GM20431 (cell line): Measurements from ENCODE around the gene PPP1CC.

ENCODE experiments used
- in situ Hi-C: fragments of 300-500 bp; cut with MseI, MboI; formaldehyde crosslinking; loops from one replicate; pipeline ENCODE4 v1.15.0; 2020; ENCODE audit warnings: low sequenced_read_pairs; ENCODE audit not compliant: unreplicated experiment

The PPP1CC gene

DNA sequence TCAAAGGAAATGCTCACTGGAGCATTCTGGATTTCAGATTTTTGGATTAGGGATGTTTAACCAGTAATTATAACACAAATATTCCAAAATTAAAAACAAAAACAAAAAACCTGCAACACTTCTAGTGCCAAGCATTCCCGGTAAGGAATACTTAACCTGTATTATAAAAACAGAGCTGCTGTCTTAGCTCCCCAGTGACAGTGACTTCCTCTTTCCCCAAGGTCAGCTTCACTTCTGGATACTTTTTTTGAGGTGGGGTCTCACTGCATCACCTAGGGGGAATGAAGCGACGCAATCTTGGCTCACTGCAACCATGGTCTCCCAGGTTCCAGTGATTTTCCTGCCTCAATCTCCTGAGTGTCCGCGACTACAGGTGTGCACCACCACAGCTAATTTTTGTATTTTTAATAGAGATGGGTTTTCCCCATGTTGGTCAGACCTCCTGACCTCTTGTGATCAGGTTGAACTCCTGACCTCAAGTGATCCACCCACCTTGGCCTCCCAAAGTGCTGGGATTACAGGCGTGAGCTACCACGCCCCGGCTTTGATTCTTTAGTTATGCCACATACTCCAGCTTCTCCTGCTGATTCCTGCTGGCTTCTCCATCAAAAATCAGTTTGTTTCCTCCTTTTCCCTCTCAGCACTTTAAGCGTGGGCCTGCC is 15.9 kb downstream of the PPP1CC start:
- in situ Hi-C loops, result no loop called here

DNA sequence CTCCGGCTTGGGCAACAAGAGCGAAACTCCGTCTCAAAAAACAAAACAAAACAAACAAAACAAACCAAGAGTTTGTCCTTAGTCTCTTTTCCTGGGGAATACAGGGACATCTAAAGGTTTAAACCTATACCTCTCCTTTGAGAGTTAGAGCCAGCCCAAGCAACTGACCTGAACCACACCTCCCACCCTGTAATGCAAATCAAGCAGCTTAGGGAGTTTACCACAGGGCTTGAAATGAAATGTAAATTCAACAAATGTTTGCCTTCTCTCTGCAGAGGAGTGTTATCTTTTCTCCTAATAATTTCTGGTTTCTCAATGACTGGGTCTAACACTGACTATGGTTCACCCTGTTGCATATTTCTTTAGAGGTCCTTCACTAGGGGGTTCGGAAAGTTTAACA is 16.7 kb downstream of the PPP1CC start:
- in situ Hi-C loops, result no loop called here

DNA sequence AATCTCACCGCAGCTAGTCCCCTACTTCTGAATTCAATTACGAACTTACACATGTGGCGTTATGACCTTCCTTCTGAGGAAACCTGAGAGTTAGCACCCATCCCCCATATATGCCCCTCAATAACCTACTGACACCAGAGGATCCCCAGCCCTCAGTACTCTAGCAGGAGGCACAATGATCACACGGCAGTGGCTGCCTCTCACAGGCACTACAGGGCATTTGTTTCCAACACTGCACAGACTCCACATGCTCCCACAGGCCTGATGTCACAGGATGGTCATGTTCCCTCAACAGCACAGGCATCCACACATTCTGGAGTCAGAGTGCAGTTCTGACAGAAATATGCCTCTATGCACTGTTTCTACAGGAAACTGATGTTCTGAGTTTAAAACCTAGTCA is 17.4 kb downstream of the PPP1CC start:
- in situ Hi-C loops, result no loop called here

DNA sequence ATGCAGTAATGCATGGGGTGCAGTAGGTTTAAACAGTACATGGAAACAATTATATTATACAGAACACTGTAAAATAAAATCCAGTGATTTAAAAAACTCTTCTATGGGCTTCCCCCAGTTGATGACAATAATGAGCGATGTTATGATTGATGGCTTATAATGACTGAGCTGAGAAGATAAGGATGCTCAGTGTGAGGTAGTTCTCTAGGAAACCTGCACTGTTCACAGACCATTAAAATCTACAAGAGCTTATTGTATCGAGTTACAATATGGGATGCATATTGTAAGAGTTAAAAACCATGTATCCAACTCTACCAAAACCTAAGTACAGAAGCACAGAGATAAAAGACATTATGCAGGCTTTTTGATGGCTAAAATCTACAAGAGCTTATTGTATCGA is 19.8 kb downstream of the PPP1CC start:
- in situ Hi-C loops, result loop anchor here (25.0 kb wide), 1 partner anchor 114 kb away; the partner anchor contains the start of gene CCDC63

DNA sequence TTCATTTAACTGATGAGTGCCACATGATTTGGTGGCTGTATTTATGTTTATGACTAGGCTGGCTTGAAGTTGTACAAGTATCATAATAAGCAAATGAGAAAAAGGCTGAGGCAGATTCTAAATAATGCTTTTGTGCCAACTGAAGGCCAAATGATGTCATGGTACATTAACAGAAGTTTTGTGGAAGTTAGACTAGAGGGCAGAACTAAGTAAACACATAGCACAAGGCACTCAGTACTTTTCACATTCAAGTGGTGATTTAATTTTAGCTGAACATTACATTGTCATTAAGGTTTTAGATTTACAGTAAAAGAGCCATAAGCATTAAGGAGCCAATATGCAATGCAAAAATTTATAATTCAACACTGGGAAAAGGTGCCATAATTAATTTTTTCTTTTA is 21.1 kb downstream of the PPP1CC start:
- in situ Hi-C loops, result loop anchor here (25.0 kb wide), 1 partner anchor 116 kb away; the partner anchor contains the start of gene CCDC63

DNA sequence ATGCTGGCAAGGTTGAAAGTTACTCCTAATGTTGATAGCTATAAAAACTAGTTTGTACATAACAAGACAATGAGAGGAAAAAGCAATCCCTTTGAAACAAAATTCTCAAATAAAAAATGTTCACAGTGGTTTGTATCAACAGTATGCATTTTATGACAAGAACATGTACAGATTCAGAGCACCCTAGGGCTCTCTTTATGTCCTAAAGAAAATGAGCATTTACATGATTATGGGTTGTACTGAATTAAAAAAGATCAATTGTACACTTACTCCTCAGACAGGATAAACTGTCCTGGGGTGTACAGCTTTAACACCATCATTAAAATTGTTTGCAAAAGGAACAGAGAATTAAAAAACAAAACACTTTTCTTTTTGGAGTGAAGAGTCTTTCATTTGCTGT is 22.2 kb downstream of the PPP1CC start:
- in situ Hi-C loops, result loop anchor here (25.0 kb wide), 1 partner anchor 117 kb away; the partner anchor contains the start of gene CCDC63

DNA sequence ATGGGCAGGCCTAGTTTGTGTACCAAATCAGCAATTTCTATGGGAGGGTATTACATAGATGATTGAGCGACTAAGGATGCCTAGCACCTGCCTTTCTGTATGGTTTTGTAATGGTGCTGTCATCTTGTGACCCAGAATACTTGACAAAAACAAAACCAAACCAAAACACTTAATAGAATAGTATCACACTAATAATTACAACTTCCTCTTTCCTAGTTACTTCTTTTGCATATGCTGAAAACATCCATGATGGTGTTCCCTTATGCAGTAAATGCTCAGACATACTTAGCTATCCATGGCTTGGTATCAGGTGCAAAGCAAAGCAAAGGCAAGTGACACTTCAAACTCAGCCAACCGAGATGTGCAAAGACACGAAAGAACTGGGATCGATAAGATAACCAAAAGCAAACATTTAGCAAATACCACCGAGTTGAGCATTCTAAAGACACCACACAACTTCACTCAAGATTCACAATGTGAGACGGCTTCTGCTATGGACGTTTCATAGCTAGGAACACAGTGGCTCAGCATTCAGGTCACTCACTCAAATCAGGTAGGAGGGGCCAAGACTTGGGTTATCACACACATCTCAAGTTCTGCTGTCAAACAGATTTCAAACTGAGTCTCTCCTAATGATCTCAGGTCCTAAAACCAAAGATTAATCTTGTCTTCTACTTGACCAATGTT is 24.3 kb downstream of the PPP1CC start:
- in situ Hi-C loops, result loop anchor here (25.0 kb wide), 1 partner anchor 119 kb away; the partner anchor contains the start of gene CCDC63

DNA sequence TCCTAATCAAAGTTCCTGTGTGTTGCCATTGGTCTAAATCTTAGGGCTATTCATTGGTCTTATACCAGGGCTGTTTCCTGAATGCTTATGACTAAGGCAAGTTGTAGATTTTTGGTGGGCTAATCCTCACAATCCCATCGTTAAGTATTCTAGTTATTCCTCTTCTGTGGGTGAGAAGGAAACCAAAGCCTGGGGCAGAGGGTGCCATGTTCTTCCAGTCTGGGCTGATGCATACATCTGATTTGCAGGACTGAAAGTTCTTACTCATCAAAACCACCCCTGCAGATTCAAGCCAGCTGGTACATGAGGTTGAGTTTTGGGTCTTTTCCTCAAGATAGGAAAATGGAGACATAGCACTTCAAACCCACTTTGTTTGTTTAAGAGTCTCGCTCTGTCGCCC is 25.7 kb downstream of the PPP1CC start:
- in situ Hi-C loops, result loop anchor here (25.0 kb wide), 1 partner anchor 120 kb away; the partner anchor contains the start of gene CCDC63

DNA sequence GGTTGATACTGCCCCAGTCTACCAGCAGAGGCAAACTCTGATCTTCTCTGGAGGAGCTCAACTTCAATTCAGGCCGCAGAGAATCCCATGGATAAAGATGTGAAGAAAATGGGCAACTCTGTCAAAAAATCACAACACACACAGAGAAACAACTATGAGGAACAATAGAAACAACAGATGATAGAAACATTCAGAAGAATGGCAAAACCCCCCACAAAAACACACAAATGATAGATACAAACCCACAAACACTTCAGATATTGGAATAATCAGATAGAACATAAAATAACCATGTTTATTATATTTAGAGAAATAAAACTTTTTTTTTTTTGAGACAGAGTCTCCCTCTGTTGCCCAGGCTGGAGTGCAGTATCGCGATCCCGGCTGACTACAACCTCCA is 33.8 kb downstream of the PPP1CC start:
- in situ Hi-C loops, result loop anchor here (25.0 kb wide), 1 partner anchor 128 kb away; the partner anchor contains the start of gene CCDC63

DNA sequence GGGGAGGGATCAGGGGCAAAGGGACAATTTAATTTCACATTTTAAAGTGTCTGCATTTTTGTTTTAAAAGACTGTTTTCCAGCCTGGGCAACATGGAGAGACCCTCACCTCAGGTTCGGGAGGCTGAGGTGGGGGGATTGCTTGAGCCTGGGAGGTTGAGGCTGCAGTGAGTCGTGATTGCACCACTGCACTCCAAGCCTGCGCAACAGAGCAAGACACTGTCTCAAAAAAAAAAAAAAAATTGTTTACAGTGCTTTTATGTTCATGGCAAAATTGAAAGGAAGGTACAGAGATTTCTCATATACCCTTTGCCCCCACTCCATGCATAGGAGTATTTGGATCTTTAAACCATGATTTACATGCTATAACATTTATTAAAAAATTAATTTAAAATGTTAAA is 37.4 kb downstream of the PPP1CC start:
- in situ Hi-C loops, result loop anchor here (25.0 kb wide), 1 partner anchor 132 kb away; the partner anchor contains the start of gene CCDC63

DNA sequence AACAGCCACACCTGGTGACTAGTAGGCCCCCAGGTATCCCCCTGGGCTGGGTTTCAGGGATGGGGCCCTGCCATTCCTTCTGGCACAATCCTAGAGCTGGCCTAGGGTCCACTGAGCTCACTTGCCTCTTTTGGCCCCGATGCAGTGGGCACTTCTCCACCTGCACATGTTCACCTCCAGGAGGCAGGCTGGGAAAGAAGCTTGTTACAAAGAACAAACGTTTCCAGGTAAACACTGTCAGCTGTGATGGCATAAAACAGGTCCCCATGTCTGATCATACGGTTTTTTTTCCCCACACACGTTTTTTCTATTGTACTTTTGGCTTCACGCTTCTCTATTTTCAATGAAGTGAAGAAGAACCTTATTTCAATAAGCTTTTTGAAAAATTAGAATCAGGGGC is 37.9 kb downstream of the PPP1CC start:
- in situ Hi-C loops, result loop anchor here (25.0 kb wide), 1 partner anchor 133 kb away; the partner anchor contains the start of gene CCDC63

DNA sequence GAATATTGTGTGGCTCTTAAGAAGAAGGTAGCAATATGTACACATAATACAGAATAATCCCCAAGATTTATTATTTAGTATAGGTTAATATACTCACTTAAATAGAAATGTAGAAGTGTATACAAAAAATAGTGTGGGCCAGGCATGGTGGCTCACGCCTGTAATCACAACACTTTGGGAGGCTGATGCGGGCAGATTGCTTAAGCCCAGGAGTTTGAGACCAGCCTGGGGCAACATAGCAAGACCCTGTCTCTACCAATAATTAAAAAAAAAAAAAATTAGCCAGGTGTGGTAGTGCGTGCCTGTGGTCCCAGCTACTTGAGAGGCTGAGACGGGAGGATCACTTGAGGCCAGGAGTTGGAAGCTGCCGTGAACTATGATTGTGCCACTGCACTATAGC is 38.5 kb downstream of the PPP1CC start:
- in situ Hi-C loops, result loop anchor here (25.0 kb wide), 1 partner anchor 133 kb away; the partner anchor contains the start of gene CCDC63

DNA sequence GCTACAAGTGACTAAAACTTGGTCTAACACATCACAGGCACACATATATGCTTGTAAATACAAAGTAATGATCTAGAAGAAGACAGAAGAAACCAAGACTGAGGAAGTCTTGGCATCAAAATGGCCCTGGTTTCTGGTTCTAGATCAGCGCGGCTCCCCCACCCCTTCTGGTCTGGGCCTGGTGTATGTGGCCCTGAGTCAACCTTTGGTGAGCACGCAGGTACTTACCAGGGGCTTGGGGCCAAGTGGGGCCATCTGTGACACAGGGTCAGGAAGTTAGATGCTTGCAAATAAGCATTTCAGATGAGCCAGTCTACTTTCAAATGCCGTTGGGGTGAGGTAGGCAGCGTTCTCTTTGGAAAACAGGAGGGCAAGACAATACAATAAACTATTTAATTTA is 40.6 kb downstream of the PPP1CC start:
- in situ Hi-C loops, result loop anchor here (25.0 kb wide), 1 partner anchor 135 kb away; the partner anchor contains the start of gene CCDC63

DNA sequence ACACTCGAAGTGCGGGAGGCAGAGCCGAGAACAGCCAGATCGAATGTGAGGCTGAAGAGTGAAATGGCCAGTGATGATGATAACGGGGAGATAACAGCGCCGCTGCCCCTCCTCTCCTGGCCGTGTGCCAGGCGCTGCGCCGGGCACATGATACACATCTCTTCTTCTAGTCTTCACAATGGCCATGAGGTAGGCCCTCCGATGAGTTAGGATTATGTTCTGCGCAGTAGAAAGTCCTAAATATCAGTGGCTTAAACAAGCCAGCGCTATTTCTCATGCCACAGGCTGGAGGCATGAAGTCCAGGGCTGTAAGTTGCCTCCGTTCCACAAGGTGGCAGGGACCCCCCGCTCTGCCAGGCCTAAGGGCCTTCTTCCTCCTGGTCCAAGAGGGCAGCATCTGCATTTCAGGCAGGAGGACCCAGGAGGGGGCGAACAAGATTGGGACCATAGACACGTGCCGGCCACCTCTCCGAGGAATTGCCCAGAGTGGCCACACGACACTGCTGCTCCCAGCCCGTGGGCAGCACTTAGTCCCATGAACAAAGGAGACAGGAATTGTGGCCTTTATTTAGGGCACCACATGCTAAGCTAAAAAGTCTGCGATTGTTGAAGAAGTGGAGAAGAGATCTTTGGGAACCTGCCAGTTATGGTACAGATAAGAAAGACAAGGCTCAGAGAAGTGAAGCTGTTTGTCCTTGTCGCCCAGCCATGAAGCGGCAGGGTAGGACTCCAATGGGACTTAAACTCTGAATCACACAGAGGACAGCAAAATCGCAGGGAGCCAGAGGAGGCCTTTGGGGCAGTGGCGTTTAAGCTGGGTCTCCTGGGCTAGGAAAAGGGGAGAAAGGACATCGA is 42.9 kb downstream of the PPP1CC start:
- in situ Hi-C loops, result loop anchor here (25.0 kb wide), 1 partner anchor 137 kb away; the partner anchor contains the start of gene CCDC63

DNA sequence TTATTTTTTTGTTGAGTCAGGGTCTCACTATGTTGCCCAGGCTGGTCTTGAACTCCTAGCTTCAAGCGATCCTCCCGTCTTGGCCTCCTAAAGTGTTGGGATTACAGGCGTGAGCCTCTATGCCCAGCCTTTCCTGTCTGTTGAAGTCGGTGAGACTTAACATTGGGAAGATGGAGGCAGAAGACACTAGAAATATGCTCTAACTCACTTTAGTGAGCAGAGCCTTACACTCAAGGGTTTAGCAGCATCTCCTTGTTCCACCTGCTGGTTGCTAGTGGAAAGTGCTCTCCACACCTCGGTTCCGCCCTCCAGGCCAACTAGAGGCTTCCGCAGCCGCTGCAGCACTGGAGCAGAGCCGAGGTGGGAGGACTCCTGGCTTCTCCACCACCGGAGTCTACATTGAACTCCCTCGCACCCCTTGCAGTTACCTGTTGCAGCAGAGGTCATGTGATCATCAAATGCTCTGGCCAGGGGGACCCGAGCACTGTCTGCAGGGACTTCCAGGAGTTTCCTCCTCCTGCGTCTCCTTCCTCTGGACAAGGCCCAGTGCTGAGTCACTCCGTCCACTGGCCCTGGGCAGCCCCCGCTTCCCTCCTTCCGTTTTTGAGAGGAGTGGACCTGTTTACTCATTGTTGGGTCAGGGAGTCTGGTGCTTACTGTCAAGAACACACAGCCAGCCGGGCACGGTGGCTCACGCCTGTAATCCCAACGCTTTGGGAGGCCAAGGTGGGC is 44.4 kb downstream of the PPP1CC start:
- in situ Hi-C loops, result no loop called here

DNA sequence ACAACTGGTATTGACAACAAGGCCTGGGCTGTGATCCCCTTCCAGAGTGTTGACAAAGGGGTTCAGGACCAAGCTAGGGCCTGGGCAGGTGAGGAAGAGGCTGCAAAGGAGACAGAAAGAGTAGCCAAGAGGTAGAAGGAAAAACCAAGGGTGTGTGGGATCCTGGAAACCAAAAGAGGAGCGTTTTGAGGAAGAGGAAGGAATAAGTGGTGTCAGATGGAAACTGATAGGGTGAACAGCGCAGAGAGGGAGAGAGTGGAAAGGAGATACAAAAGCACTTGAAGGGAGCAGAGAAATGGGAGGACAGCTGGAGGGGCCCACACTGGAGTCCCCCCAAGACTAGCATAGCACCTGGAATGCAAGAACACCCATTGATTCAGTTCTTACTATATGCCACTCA is 45.5 kb downstream of the PPP1CC start:
- in situ Hi-C loops, result no loop called here

DNA sequence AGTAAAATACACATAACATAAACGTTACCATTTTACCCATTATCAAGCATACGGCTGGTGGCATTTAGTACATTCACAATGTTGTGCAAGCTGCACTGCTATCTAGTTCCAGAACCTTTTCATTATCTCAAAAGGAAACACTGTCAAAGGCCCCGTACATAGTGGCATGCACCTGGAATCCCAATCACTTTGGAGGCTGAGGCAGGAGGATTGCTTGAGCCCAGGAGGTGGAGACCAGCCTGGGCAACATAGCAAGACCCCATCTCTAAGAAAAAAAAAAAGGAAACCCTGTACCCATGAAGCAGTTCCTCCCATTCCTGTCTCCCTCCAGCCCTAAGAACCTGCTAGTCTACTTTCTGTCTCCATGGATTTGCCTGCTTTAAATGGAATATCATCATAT is 46.4 kb downstream of the PPP1CC start:
- in situ Hi-C loops, result no loop called here

DNA sequence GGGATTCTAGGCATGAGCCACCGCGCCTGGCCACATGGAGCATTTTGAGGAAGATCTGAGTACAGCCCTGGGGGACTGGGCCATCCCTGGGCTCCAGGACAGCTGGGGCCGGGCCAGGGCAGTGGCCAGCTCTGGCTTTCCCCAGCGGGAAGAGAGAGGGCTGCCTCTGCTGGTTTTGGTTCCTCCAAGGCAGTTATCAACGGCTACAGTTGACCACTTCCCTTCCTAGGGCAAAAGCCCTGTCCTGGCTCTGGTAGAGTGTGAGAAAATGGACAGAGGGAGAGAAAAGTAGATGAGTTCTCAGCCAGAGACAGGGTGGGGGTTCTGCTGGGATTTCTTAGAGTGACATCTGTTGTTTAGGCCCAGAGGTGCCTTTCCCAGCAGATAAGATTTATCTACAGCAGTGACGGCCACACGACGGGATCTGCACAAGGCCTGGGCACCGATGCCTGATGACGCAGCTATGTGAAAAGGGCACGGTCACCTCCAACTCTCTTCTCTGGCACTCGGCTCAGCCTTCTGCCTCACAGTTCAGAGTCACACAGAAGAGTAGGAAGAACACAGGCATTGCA is 48.3 kb downstream of the PPP1CC start:
- in situ Hi-C loops, result no loop called here

DNA sequence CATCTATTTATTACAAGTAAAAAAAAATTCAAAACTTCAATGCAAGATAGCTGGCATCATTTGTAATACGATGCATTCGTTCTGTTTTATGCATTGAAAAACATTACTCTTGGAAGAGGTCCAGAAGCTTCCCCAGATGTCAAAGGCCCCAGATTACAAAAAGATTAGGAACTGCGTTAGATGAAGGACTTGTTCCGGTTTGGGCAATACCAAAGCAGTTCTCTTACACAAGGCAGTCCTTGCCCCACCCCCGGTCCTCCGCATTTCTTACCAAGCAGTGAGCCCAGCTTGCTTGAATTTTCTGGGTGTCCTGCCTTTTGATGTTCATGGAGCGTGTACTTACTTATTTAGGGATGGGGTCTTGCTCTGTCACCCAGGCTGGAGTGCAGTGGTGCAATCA is 49.0 kb downstream of the PPP1CC start:
- in situ Hi-C loops, result no loop called here
